Measurements from ENCODE around the gene SNCB.

SNCB gene

DNA sequence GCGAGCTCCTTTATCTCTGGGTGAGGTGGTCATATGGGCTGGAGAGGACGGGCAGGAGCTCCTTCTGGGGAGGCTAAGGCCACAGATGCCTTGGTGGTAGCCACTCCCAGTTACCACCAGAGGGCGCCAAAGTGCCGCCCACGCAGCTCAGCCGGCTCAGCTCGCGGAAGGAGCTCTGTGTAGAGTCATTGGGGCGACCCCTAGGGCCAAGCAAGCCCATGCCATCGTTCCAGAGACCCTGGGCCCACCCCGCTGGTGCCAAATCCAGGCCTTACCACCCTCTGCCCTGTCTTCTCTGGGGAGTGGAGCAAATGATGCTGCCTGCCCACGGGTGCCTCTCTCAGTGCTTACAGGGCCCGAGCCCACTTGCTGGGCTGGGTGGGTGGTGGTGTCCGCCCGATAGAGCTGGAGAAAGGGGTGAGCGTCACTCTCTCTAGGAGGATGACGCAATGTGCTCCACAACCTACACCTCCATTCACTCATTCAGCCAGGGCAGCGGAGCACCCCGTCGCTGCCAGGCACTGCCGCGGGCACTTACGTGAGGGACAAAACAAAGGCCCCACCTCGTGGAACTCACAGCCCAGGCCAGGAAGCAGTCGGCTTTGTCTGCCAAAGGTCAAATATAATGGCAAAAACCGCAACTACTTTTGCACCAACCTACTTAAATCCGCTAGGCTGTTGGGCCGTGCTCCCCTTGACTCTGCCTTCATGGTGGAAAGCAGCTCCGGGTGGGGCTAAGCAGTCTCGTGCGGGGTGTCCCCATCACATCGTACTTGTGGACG is 30.7 kb upstream of the SNCB start:
- DNase-seq (ENCODE audit: low spot score) (no peak), ATAC-seq (ENCODE audit: low read depth) (peak; percentile 82)
- H3K9me3 ChIP-seq (ENCODE audit: severe bottlenecking) = no peaks in the 10 kb centered on the region
- peak; percentile 99 for TF ChIP-seq CTCF (IDR thresholded peaks at IDR 0.05; ENCODE audit: poor library complexity, severe bottlenecking)
- H3K36me3 ChIP-seq (ENCODE audit: low read depth) = peaks cover 3% of the 10 kb centered on the region; the same call in 1 of the 2 replicates
- H3K27ac ChIP-seq (ENCODE audit: poor library complexity, severe bottlenecking) = no peak overlapping the region
- H3K4me1 ChIP-seq (ENCODE audit: insufficient read depth, poor library complexity, severe bottlenecking) = no peaks in the 10 kb centered on the region
- H3K4me3 ChIP-seq (ENCODE audit: severe bottlenecking) = no peak overlapping the region
- H3K27me3 ChIP-seq (ENCODE audit: insufficient read depth, poor library complexity, severe bottlenecking) = peaks cover 5% of the 10 kb centered on the region

- peaks cover 3% of the 10 kb centered on the region; the same call in 1 of the 2 replicates for H3K36me3 ChIP-seq (ENCODE audit: low read depth)
- ATAC-seq (ENCODE audit: low read depth) = peak; percentile 7
- no peak overlapping the region for H3K4me3 ChIP-seq (ENCODE audit: severe bottlenecking)
- no peaks in the 10 kb centered on the region for H3K9me3 ChIP-seq (ENCODE audit: severe bottlenecking)
- TF ChIP-seq CTCF (IDR thresholded peaks at IDR 0.05; ENCODE audit: poor library complexity, severe bottlenecking) = no peak
- H3K27ac ChIP-seq (ENCODE audit: poor library complexity, severe bottlenecking) = no peak overlapping the region
- no peaks in the 10 kb centered on the region for H3K4me1 ChIP-seq (ENCODE audit: insufficient read depth, poor library complexity, severe bottlenecking)
- H3K27me3 ChIP-seq (ENCODE audit: insufficient read depth, poor library complexity, severe bottlenecking) = peaks cover 5% of the 10 kb centered on the region
- DNase-seq (ENCODE audit: low spot score) = no peak
These were observed 30.2 kb upstream of the SNCB start for GRCh38 chr5:176660530-176660859.

- ATAC-seq (ENCODE audit: low read depth) (no peak), DNase-seq (ENCODE audit: low spot score) (no peak)
- Histone ChIP-seq H3K27me3 (ENCODE audit: insufficient read depth, poor library complexity, severe bottlenecking) (peaks cover 5% of the 10 kb centered on the region), H3K36me3 (ENCODE audit: low read depth) (peaks cover 3% of the 10 kb centered on the region; the same call in 1 of the 2 replicates), H3K4me3 (ENCODE audit: severe bottlenecking) (no peak overlapping the region), H3K4me1 (ENCODE audit: insufficient read depth, poor library complexity, severe bottlenecking) (no peaks in the 10 kb centered on the region), H3K9me3 (ENCODE audit: severe bottlenecking) (no peaks in the 10 kb centered on the region), H3K27ac (ENCODE audit: poor library complexity, severe bottlenecking) (no peak overlapping the region)
- no peak for TF ChIP-seq CTCF (IDR thresholded peaks at IDR 0.05; ENCODE audit: poor library complexity, severe bottlenecking)
These were observed 29.6 kb upstream of the SNCB start for GRCh38 chr5:176659860-176660461.

GRCh38 chr5:176659512-176659839 is 29.1 kb upstream of the SNCB start:
- Histone ChIP-seq H3K4me1 (ENCODE audit: insufficient read depth, poor library complexity, severe bottlenecking) (no peaks in the 10 kb centered on the region), H3K27me3 (ENCODE audit: insufficient read depth, poor library complexity, severe bottlenecking) (peaks cover 5% of the 10 kb centered on the region), H3K27ac (ENCODE audit: poor library complexity, severe bottlenecking) (no peak overlapping the region), H3K4me3 (ENCODE audit: severe bottlenecking) (no peak overlapping the region), H3K36me3 (ENCODE audit: low read depth) (peaks cover 3% of the 10 kb centered on the region; the same call in 1 of the 2 replicates), H3K9me3 (ENCODE audit: severe bottlenecking) (no peaks in the 10 kb centered on the region)
- ATAC-seq (ENCODE audit: low read depth) = no peak
- no peak for TF ChIP-seq CTCF (IDR thresholded peaks at IDR 0.05; ENCODE audit: poor library complexity, severe bottlenecking)
- no peak for DNase-seq (ENCODE audit: low spot score)

Data from RWPE2 (cell line).